DND-41 (cell line): ENCODE measurements around the gene SLC5A1.
"Not testable (repeated sequence)": the region's sequence is repeated elsewhere in the genome, so short reads cannot be mapped to it uniquely, and the experiment has no call there.

ENCODE experiments used
- ATAC-seq: fragments of 200-7000 bp; cut with Tn5 transposase; 3 replicates; pipeline ENCODE4 v1.9.1; 2021; ENCODE audit warnings: low read depth; ENCODE audit not compliant: insufficient read depth
- DNase-seq: peaks from one replicate; pipeline ENCODE4 v3.0.0-alpha.2; 2020
- H2AFZ ChIP-seq: 2 replicates; pipeline ENCODE4 v1.6.0; 2012; ENCODE audit warnings: low read depth, low read length
- H3K27ac ChIP-seq: 2 replicates; pipeline ENCODE4 v1.5.1; 2012; ENCODE audit warnings: low read length, inconsistent platforms
- H3K27me3 ChIP-seq: fragments of 200-600 bp; sonication (generic); 2 replicates; pipeline ENCODE4 v1.6.0; 2012; ENCODE audit warnings: low read length, mild to moderate bottlenecking, inconsistent platforms; ENCODE audit not compliant: insufficient read depth, poor library complexity
- H3K36me3 ChIP-seq: 2 replicates; pipeline ENCODE4 v1.5.1; 2012; ENCODE audit warnings: low read length, inconsistent platforms; ENCODE audit not compliant: insufficient read depth
- H3K4me1 ChIP-seq: 2 replicates; pipeline ENCODE4 v1.5.1; 2012; ENCODE audit warnings: mild to moderate bottlenecking, low read length; ENCODE audit not compliant: insufficient read depth
- H3K4me2 ChIP-seq: 2 replicates; pipeline ENCODE4 v1.6.0; 2012; ENCODE audit warnings: mild to moderate bottlenecking, moderate library complexity, low read length, inconsistent platforms; ENCODE audit not compliant: insufficient read depth
- H3K4me3 ChIP-seq, 2 experiments: fragments of 200-600 bp in 1 of 2; shearing (Covaris generic) in 1 of 2; 2 replicates each; pipeline ENCODE4 v1.5.1; 2012 to 2016; ENCODE audit warnings: inconsistent platforms in 2 of 2, low read length in 2 of 2, mild to moderate bottlenecking in 2 of 2, low read depth in 1 of 2, moderate library complexity in 1 of 2
- H3K79me2 ChIP-seq: 2 replicates; pipeline ENCODE4 v1.6.0; 2012; ENCODE audit warnings: low read length, inconsistent platforms; ENCODE audit not compliant: insufficient read depth
- H3K9ac ChIP-seq: 2 replicates; pipeline ENCODE4 v1.6.0; 2012; ENCODE audit warnings: low read depth, mild to moderate bottlenecking, inconsistent platforms, low read length, moderate library complexity
- H3K9me3 ChIP-seq: 2 replicates; pipeline ENCODE4 v1.5.1; 2012; ENCODE audit warnings: low read length, moderate library complexity, mild to moderate bottlenecking, inconsistent platforms; ENCODE audit not compliant: insufficient read depth, severe bottlenecking
- H4K20me1 ChIP-seq: 2 replicates; pipeline ENCODE4 v1.6.0; 2012; ENCODE audit warnings: low read length; ENCODE audit not compliant: insufficient read depth
- EZH2 ChIP-seq: IDR thresholded peaks from 3 replicates; pipeline ENCODE4 v1.6.1; 2012; ENCODE audit warnings: borderline replicate concordance, low read depth, mild to moderate bottlenecking, moderate library complexity, low read length, inconsistent platforms; ENCODE audit not compliant: severe bottlenecking
- TF ChIP-seq, protein P1 (sequence below): IDR thresholded peaks from 2 replicates; pipeline ENCODE4 v1.5.1; 2012; ENCODE audit warnings: borderline replicate concordance, low read length, moderate library complexity, mild to moderate bottlenecking; ENCODE audit not compliant: poor library complexity, severe bottlenecking; ENCODE audit errors: extremely low read depth

SLC5A1 gene

GRCh38 chr22:32130464-32130863 is 87.4 kb downstream of the SLC5A1 start:
- H3K4me2 ChIP-seq: no peak overlapping the region
- H4K20me1 ChIP-seq: no peaks in the 10 kb centered on the region
- DNase-seq: no peak
- no peaks in the 10 kb centered on the region for H3K79me2 ChIP-seq
- no peak overlapping the region for H2AFZ ChIP-seq
- H3K27me3 ChIP-seq: no peaks in the 10 kb centered on the region
- H3K27ac ChIP-seq: no peak overlapping the region
- H3K4me1 ChIP-seq: no peaks in the 10 kb centered on the region
- no peaks in the 10 kb centered on the region for H3K36me3 ChIP-seq
- no peak overlapping the region for H3K9ac ChIP-seq
- no peak for ATAC-seq
- no peak for TF ChIP-seq EZH2
- H3K4me3 ChIP-seq: no peak overlapping the region
- H3K9me3 ChIP-seq: no peaks in the 10 kb centered on the region

GRCh38 chr22:32132126-32132525 is 89.1 kb downstream of the SLC5A1 start:
- H2AFZ ChIP-seq: no peak overlapping the region
- no peaks in the 10 kb centered on the region for H3K9me3 ChIP-seq
- H3K27me3 ChIP-seq: no peaks in the 10 kb centered on the region
- no peak overlapping the region for H3K4me3 ChIP-seq
- H4K20me1 ChIP-seq: no peaks in the 10 kb centered on the region
- peaks cover 4% of the 10 kb centered on the region for H3K4me1 ChIP-seq
- H3K79me2 ChIP-seq: no peaks in the 10 kb centered on the region
- H3K9ac ChIP-seq: no peak overlapping the region
- H3K27ac ChIP-seq: no peak overlapping the region
- TF ChIP-seq EZH2: no peak
- TF ChIP-seq, protein P1, sequence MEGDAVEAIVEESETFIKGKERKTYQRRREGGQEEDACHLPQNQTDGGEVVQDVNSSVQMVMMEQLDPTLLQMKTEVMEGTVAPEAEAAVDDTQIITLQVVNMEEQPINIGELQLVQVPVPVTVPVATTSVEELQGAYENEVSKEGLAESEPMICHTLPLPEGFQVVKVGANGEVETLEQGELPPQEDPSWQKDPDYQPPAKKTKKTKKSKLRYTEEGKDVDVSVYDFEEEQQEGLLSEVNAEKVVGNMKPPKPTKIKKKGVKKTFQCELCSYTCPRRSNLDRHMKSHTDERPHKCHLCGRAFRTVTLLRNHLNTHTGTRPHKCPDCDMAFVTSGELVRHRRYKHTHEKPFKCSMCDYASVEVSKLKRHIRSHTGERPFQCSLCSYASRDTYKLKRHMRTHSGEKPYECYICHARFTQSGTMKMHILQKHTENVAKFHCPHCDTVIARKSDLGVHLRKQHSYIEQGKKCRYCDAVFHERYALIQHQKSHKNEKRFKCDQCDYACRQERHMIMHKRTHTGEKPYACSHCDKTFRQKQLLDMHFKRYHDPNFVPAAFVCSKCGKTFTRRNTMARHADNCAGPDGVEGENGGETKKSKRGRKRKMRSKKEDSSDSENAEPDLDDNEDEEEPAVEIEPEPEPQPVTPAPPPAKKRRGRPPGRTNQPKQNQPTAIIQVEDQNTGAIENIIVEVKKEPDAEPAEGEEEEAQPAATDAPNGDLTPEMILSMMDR: no peak
- no peak overlapping the region for H3K4me2 ChIP-seq
- DNase-seq: no peak
- ATAC-seq: no peak
- no peaks in the 10 kb centered on the region for H3K36me3 ChIP-seq

GRCh38 chr22:32132783-32133182 is 89.7 kb downstream of the SLC5A1 start:
- Histone ChIP-seq H3K79me2 (no peaks in the 10 kb centered on the region), H4K20me1 (no peaks in the 10 kb centered on the region), H3K27ac (no peak overlapping the region), H3K9me3 (no peaks in the 10 kb centered on the region), H3K4me2 (no peak overlapping the region), H3K27me3 (no peaks in the 10 kb centered on the region), H3K36me3 (no peaks in the 10 kb centered on the region), H3K9ac (no peak overlapping the region), H3K4me3 (no peak overlapping the region), H2AFZ (no peak overlapping the region), H3K4me1 (peaks cover 11% of the 10 kb centered on the region)
- no peak for DNase-seq
- TF ChIP-seq EZH2: no peak
- TF ChIP-seq, protein P1: no peak
- no peak for ATAC-seq

DNA sequence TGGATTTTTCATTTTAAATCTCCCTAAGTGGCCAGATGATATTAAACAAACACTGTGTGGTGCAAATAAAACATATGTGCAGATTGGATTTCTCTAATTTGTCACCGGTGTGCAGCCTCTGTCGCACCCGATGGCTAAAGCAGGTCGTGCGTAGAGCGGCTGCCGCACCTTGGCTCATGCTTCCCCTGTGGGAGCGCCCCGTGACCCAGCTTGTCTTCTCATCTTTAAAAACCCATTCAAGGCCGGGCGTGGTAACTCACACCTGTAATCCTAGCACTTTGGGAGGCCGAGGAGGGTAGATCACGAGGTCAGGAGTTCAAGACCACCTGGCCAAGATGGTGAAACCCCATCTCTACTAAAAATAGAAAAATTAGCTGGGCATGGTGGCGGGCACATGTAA is 91.7 kb downstream of the SLC5A1 start:
- peaks cover 16% of the 10 kb centered on the region for H3K4me1 ChIP-seq
- H3K27ac ChIP-seq, DNase-seq, H3K36me3 ChIP-seq, H3K79me2 ChIP-seq, H3K9me3 ChIP-seq, H3K27me3 ChIP-seq, H2AFZ ChIP-seq, H4K20me1 ChIP-seq, ATAC-seq, H3K9ac ChIP-seq, H3K4me3 ChIP-seq, H3K4me2 ChIP-seq: not testable (repeated sequence)

- not testable (repeated sequence) for H3K4me3 ChIP-seq, H2AFZ ChIP-seq, H3K27ac ChIP-seq, H4K20me1 ChIP-seq, H3K9ac ChIP-seq, DNase-seq, ATAC-seq, H3K79me2 ChIP-seq, H3K36me3 ChIP-seq, H3K9me3 ChIP-seq, H3K4me2 ChIP-seq, H3K27me3 ChIP-seq
- H3K4me1 ChIP-seq: peaks cover 16% of the 10 kb centered on the region
Observed at GRCh38 chr22:32135958-32136357, 92.9 kb downstream of the SLC5A1 start.

- not testable (repeated sequence) for H3K9ac ChIP-seq, H3K27ac ChIP-seq, H4K20me1 ChIP-seq, ATAC-seq, H3K79me2 ChIP-seq, H3K9me3 ChIP-seq, H3K27me3 ChIP-seq, H3K36me3 ChIP-seq, DNase-seq
- Histone ChIP-seq H2AFZ (peak overlapping the region; percentile 89; the same call in 1 of the 2 replicates), H3K4me2 (peak overlapping the region; percentile 72), H3K4me3 (peak overlapping the region in 1 of 2 experiments; percentile 16; a peak in 1 of 4 replicates), H3K4me1 (peaks cover 16% of the 10 kb centered on the region)
Observed at GRCh38 chr22:32136881-32137280, 93.8 kb downstream of the SLC5A1 start.
